Measurements from ENCODE around the gene SEMA4C. TPM values are rescaled to one million over a fixed set of nuclear protein-coding genes. Genes with fewer than 3 reads are reported as not detected.
A peak's percentile ranks its signal among the peaks of the same experiment; 100 is the strongest.

Gene SEMA4C
- total and polyA plus RNA-seq, 2 of the 4 experiments (the other 2 are of a cell fraction), result 15.8 to 24.3 TPM

- peak overlapping the region in 1 of 2 experiments; percentile 69; a peak in 1 of 4 replicates for H4K8ac ChIP-seq (ENCODE audit: low read depth in 2 of 2, low read length in 2 of 2)
- H4K20me1 ChIP-seq (ENCODE audit: insufficient read depth, low read length), result no peaks in the 10 kb centered on the region
- H3K4me3 ChIP-seq (ENCODE audit: insufficient read depth, low read depth, low read length), result no peak overlapping the region
- H3K14ac ChIP-seq (replicated peaks; ENCODE audit: low read depth, low read length), result 0 out of 2 replicates have a peak overlapping the region, but pooled peaks have one; percentile 21
- in situ Hi-C loops (cut with MboI; ENCODE audit: low sequenced_read_pairs) (no loop called here), intact Hi-C loops (cut with micrococcal nuclease) (no loop called here), dilution Hi-C loops (cut with HindIII; ENCODE audit: low sequenced_read_pairs, unreplicated experiment) (no loop called here)
- H2BK20ac ChIP-seq (ENCODE audit: low read depth, low read length), result no peak overlapping the region
- H3K56ac ChIP-seq (ENCODE audit: extremely low read depth, insufficient read depth, low read length), result no peak overlapping the region
- no peaks in the 10 kb centered on the region for H3K36me3 ChIP-seq (ENCODE audit: control insufficient read depth, insufficient read depth, low read length)
- no peak overlapping the region for H3K4me2 ChIP-seq (ENCODE audit: low read depth, low read length)
- BruUV-seq (replicated peaks), result no TSS peak
- H3K9me3 ChIP-seq (ENCODE audit: control insufficient read depth, insufficient read depth, low read length), result no peaks in the 10 kb centered on the region
- POLR2A ChIA-PET (ENCODE audit: unreplicated experiment), result no interaction called here
- H3K4me1 ChIP-seq (ENCODE audit: control insufficient read depth, insufficient read depth, low read length), result peaks cover 10% of the 10 kb centered on the region
- H2AK9ac ChIP-seq (replicated peaks; ENCODE audit: low read depth, low read length, poor library complexity), result peak overlapping the region; percentile 21
- no peaks in the 10 kb centered on the region for H3K79me1 ChIP-seq (ENCODE audit: low read depth in 1 of 2, low read length in 2 of 2)
- TF ChIP-seq FOS (IDR thresholded peaks at IDR 0.05; ENCODE audit: low read depth, low read length) (no peak), CEBPB (IDR thresholded peaks at IDR 0.05; ENCODE audit: low read depth, low read length) (no peak), MXI1 (IDR thresholded peaks at IDR 0.05; ENCODE audit: borderline replicate concordance, low read depth, low read length) (no peak), MAZ (IDR thresholded peaks at IDR 0.05; ENCODE audit: borderline replicate concordance, low read depth, low read length) (no peak), NFE2L2 (IDR thresholded peaks at IDR 0.05; ENCODE audit: low read depth, low read length) (no peak), RAD21 (IDR thresholded peaks at IDR 0.05; ENCODE audit: low read length) (no peak), SMC3 (IDR thresholded peaks at IDR 0.05; ENCODE audit: low read depth, low read length) (no peak), CHD1 (IDR thresholded peaks at IDR 0.05; ENCODE audit: low read depth, low read length) (no peak), ELK1 (IDR thresholded peaks at IDR 0.05; ENCODE audit: borderline replicate concordance, low read depth, low read length) (no peak), POLR2A (IDR thresholded peaks at IDR 0.05; ENCODE audit: low read depth, low read length) (no peak), USF2 (IDR thresholded peaks at IDR 0.05; ENCODE audit: low read depth, low read length) (no peak)
- TF ChIP-seq, protein P1, sequence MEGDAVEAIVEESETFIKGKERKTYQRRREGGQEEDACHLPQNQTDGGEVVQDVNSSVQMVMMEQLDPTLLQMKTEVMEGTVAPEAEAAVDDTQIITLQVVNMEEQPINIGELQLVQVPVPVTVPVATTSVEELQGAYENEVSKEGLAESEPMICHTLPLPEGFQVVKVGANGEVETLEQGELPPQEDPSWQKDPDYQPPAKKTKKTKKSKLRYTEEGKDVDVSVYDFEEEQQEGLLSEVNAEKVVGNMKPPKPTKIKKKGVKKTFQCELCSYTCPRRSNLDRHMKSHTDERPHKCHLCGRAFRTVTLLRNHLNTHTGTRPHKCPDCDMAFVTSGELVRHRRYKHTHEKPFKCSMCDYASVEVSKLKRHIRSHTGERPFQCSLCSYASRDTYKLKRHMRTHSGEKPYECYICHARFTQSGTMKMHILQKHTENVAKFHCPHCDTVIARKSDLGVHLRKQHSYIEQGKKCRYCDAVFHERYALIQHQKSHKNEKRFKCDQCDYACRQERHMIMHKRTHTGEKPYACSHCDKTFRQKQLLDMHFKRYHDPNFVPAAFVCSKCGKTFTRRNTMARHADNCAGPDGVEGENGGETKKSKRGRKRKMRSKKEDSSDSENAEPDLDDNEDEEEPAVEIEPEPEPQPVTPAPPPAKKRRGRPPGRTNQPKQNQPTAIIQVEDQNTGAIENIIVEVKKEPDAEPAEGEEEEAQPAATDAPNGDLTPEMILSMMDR (conservative IDR thresholded peaks at IDR 0.05; ENCODE audit: low read depth, low read length), result no peak
- H3K9me1 ChIP-seq (ENCODE audit: insufficient read depth, low read length), result no peaks in the 10 kb centered on the region; the same call in 1 of the 2 replicates
- peaks cover 2% of the 10 kb centered on the region; the same call in 1 of the 2 replicates for H3K27me3 ChIP-seq (ENCODE audit: control insufficient read depth, insufficient read depth, low read length)
- H2AK5ac ChIP-seq (ENCODE audit: low read depth, low read length), result peak overlapping the region; percentile 53; the same call in 1 of the 2 replicates
- H3K23ac ChIP-seq (ENCODE audit: low read depth, low read length), result no peak overlapping the region
- H3K18ac ChIP-seq (ENCODE audit: low read depth, low read length), result no peak overlapping the region
- no peak overlapping the region for H4K5ac ChIP-seq (ENCODE audit: low read depth, low read length)
- WGBS, 2 experiments (ENCODE audit: extremely low coverage in 2 of 2, insufficient read length in 1 of 2), result 61% methylated on average over 9 of the region's 14 CpGs; no CpG with 5 or more reads in 1 of the 2 experiments
- CTCF ChIA-PET, result interaction anchor here (0.6 kb wide), 1 partner anchor 101 kb away, joined by 6 read pairs; no protein-coding TSS in a partner anchor
- H3K9ac ChIP-seq (ENCODE audit: low read depth, low read length), result no peak overlapping the region
- DNase-seq, result no peak
- no peak overlapping the region for H3K27ac ChIP-seq (ENCODE audit: insufficient read depth, low read length)
- H3K4ac ChIP-seq (ENCODE audit: low read depth, low read length), result no peak overlapping the region
- H2BK120ac ChIP-seq (ENCODE audit: low read depth, low read length), result no peak overlapping the region
- peak; percentile 42; the same call in 1 of the 2 replicates for ATAC-seq (ENCODE audit: low read depth)
- peak overlapping the region; percentile 33 for H2AFZ ChIP-seq (replicated peaks; ENCODE audit: low read length, poor library complexity)
- H4K91ac ChIP-seq (ENCODE audit: insufficient read depth, low read depth, low read length), result no peak overlapping the region
- no peak overlapping the region for H2BK15ac ChIP-seq (ENCODE audit: low read depth, low read length)
- H2BK5ac ChIP-seq (ENCODE audit: low read depth, low read length, poor library complexity, severe bottlenecking), result no peak overlapping the region
Measured at GRCh38 chr2:96875498-96876268, 5.8 kb upstream of the SEMA4C start.
